GM23338 (cell line): ENCODE measurements around the gene MYOM1.

Source experiments
- CREB1 ChIP-seq: fragments of 250-450 bp; sonication (Bioruptor Pico); IDR thresholded peaks from 2 replicates; pipeline ENCODE4 v1.5.0; 2020; ENCODE audit warnings: low read depth, mild to moderate bottlenecking, moderate library complexity
- CTCF ChIP-seq, 2 experiments: fragments of 200-600 bp in 1 of 2; sonication (generic) in 1 of 2; conservative IDR thresholded peaks; 2 replicates each; pipeline versions ENCODE4 v1.5.1 to v1.6.1; 2016 to 2017; ENCODE audit warnings: antibody characterized with exemption in 2 of 2, low read depth in 2 of 2, mild to moderate bottlenecking in 2 of 2, moderate library complexity in 1 of 2
- EZH2phosphoT487 ChIP-seq: fragments of 200-600 bp; sonication (generic); IDR thresholded peaks from one replicate; pipeline ENCODE4 v1.8.1; 2018; ENCODE audit warnings: antibody characterized with exemption; ENCODE audit not compliant: unreplicated experiment
- POLR2AphosphoS5 ChIP-seq: IDR thresholded peaks from 2 replicates; pipeline ENCODE4 v1.6.1; 2016; ENCODE audit warnings: antibody characterized with exemption, low read depth
- REST ChIP-seq: IDR thresholded peaks from one replicate; pipeline ENCODE4 v1.6.1; 2018; ENCODE audit warnings: antibody characterized with exemption; ENCODE audit not compliant: unreplicated experiment
- ZNF114 ChIP-seq: fragments of 250-450 bp; sonication (Bioruptor Pico); IDR thresholded peaks from 2 replicates; pipeline ENCODE4 v1.5.0; 2020; ENCODE audit warnings: mild to moderate bottlenecking, moderate library complexity

- TF ChIP-seq CTCF (conservative IDR thresholded peaks at IDR 0.05; ENCODE audit: low read depth in 2 of 2) = no peak
- TF ChIP-seq CREB1 (CRISPR knock-in tag) = no peak
- TF ChIP-seq POLR2AphosphoS5 = no peak
- no peak for TF ChIP-seq REST
- no peak for TF ChIP-seq EZH2phosphoT487
- TF ChIP-seq ZNF114 (CRISPR knock-in tag) = no peak
Observed at GRCh38 chr18:3216987-3217386, 2.8 kb downstream of the MYOM1 start.
